Measurements from ENCODE around the gene HMGB1.
A peak's percentile ranks its signal among the peaks of the same experiment; 100 is the strongest.

Gene HMGB1

GRCh38 chr13:30421093-30422053 is 44.4 kb downstream of the HMGB1 start:
- no peak for TF ChIP-seq CTCF (IDR thresholded peaks at IDR 0.05; ENCODE audit: control insufficient read depth, insufficient read depth, low read depth, low read length, missing control alignments)
- peak overlapping the region; percentile 63 for H3K4me3 ChIP-seq (ENCODE audit: control insufficient read depth, low read depth, low read length)
- no peak for DNase-seq (ENCODE audit: low read depth)

DNA sequence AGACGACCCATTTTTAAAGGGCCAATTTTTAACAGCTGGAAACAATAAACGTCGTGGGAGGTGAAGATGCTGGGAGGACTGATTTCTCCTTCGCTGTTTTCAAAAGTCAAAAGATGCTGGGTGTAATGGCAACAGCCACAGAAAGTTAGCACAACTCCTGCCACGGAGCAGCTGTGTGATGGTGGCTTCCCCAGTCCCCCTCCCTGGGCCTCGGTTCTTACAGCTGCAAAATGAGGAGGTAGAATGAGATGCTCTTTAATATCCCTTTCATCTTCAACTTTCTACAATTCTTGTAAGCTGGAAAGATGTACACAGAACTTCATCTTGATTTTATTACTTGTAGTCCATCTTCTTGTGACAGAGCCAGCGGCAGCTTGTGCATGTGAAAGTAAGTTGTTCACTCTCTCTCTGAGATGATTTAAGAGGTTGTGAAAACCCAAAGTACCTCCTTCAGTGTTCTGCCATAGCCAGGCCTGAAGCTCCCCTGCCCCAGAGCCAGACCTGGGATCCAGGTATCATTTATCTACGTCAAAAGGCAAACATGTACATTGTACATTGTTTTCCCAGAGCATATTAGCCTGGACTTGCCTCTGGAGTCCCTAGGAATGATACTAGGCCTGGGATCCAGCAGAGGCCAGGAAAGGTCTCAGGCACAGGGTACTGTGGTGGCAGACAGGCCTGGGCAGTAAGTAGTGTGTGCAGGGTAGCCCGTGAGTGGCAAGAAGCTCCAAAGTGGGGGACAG is 46.8 kb downstream of the HMGB1 start:
- no peak overlapping the region for H3K4me3 ChIP-seq (ENCODE audit: control insufficient read depth, low read depth, low read length)
- no peak for TF ChIP-seq CTCF (IDR thresholded peaks at IDR 0.05; ENCODE audit: control insufficient read depth, insufficient read depth, low read depth, low read length, missing control alignments)
- no peak for DNase-seq (ENCODE audit: low read depth)

DNA sequence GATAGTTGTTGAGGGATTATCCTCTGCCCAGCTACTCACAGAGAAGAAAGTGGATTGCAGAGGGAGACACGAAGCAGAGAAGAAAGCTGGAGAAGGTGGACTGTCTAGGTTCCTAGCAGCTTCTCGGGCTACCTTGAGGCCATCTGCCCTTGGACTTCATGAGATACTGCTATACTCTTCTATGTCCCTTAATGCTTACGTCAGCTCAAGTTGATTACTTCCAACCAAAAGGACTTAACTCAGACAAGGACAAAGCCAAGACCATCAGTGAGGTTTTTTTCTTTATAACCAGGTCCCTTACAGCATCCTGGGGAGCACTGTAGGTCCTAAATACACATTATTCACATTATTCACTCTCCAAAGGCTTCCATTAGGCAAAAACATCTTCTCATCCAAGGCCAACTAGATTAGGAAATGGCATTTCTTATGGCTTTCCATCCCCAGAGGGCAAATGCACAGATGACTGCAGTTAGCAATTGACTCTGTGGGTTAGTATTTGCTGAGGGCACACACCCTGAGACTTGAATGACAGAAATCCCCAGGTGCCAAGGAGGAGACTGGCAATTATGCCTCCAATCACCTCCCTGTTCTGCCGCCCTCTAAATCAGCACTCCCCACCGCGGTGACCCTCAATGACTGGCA is 47.5 kb downstream of the HMGB1 start:
- H3K4me3 ChIP-seq (ENCODE audit: control insufficient read depth, low read depth, low read length), result no peak overlapping the region
- no peak for TF ChIP-seq CTCF (IDR thresholded peaks at IDR 0.05; ENCODE audit: control insufficient read depth, insufficient read depth, low read depth, low read length, missing control alignments)
- DNase-seq (ENCODE audit: low read depth), result no peak

DNA sequence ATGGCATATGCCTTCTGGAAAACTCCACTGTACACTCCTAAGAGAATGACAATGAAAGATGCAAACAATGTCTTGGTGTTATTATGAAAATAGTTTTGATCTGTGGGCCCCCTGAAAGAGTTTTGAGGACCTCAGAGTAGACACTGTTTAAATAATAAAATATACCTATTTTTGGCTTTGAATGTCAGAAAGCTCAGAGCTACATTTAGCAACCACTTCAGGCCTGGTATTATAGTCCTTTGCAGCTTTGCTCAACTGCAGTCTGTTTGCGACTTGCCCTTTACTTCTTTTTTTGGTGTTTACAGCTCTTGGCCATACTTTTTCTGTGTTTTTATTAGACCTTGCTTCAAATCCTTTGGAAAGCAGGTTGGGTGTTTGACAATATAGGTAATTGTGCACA is 49.3 kb downstream of the HMGB1 start:
- DNase-seq (ENCODE audit: low read depth), result no peak
- no peak overlapping the region for H3K4me3 ChIP-seq (ENCODE audit: control insufficient read depth, low read depth, low read length)
- TF ChIP-seq CTCF (IDR thresholded peaks at IDR 0.05; ENCODE audit: control insufficient read depth, insufficient read depth, low read depth, low read length, missing control alignments), result no peak

- DNase-seq (ENCODE audit: low read depth), result no peak
- no peak for TF ChIP-seq CTCF (IDR thresholded peaks at IDR 0.05; ENCODE audit: control insufficient read depth, insufficient read depth, low read depth, low read length, missing control alignments)
- no peak overlapping the region for H3K4me3 ChIP-seq (ENCODE audit: control insufficient read depth, low read depth, low read length)
Observed at GRCh38 chr13:30415430-30416030, 50.2 kb downstream of the HMGB1 start.

GRCh38 chr13:30413842-30414241 is 51.9 kb downstream of the HMGB1 start:
- DNase-seq (ENCODE audit: low read depth), result no peak
- no peak overlapping the region for H3K4me3 ChIP-seq (ENCODE audit: control insufficient read depth, low read depth, low read length)
- no peak for TF ChIP-seq CTCF (IDR thresholded peaks at IDR 0.05; ENCODE audit: control insufficient read depth, insufficient read depth, low read depth, low read length, missing control alignments)

All from AG09309 (cell line).